ENCODE results near the gene WFIKKN1.
A peak's percentile ranks its signal among the peaks of the same experiment; 100 is the strongest.

Gene WFIKKN1

GRCh38 chr16:624526-625070 is 6.2 kb upstream of the WFIKKN1 start:
- H3K27me3 ChIP-seq (ENCODE audit: control insufficient read depth, insufficient read depth, low read length, poor library complexity, severe bottlenecking), result no peaks in the 10 kb centered on the region
- WGBS, 2 experiments, result 91 to 93% methylated on average over 10 of the region's 10 CpGs
- no peak overlapping the region for H3K27ac ChIP-seq (ENCODE audit: insufficient read depth, low read depth, low read length, poor library complexity, severe bottlenecking)
- H3K4me1 ChIP-seq (ENCODE audit: control insufficient read depth, insufficient read depth, low read length), result peaks cover 19% of the 10 kb centered on the region
- H3K36me3 ChIP-seq (ENCODE audit: control insufficient read depth, insufficient read depth, low read length), result peaks cover 9% of the 10 kb centered on the region
- no peaks in the 10 kb centered on the region for H3K9me3 ChIP-seq (ENCODE audit: control insufficient read depth, low read length)
- no peak overlapping the region for H3K4me3 ChIP-seq (ENCODE audit: insufficient read depth, low read depth, low read length)

- H3K36me3 ChIP-seq (ENCODE audit: control insufficient read depth, insufficient read depth, low read length), result peaks cover 9% of the 10 kb centered on the region
- no peak overlapping the region for H3K27ac ChIP-seq (ENCODE audit: insufficient read depth, low read depth, low read length, poor library complexity, severe bottlenecking)
- H3K9me3 ChIP-seq (ENCODE audit: control insufficient read depth, low read length), result no peaks in the 10 kb centered on the region
- WGBS, 2 experiments, result 92 to 93% methylated on average over 37 of the region's 37 CpGs
- peaks cover 27% of the 10 kb centered on the region for H3K4me1 ChIP-seq (ENCODE audit: control insufficient read depth, insufficient read depth, low read length)
- no peaks in the 10 kb centered on the region for H3K27me3 ChIP-seq (ENCODE audit: control insufficient read depth, insufficient read depth, low read length, poor library complexity, severe bottlenecking)
- H3K4me3 ChIP-seq (ENCODE audit: insufficient read depth, low read depth, low read length), result no peak overlapping the region
Observed at GRCh38 chr16:625117-625976, 5.4 kb upstream of the WFIKKN1 start.

GRCh38 chr16:625977-626765 is 4.6 kb upstream of the WFIKKN1 start:
- Histone ChIP-seq H3K9me3 (ENCODE audit: control insufficient read depth, low read length) (no peaks in the 10 kb centered on the region), H3K36me3 (ENCODE audit: control insufficient read depth, insufficient read depth, low read length) (peaks cover 9% of the 10 kb centered on the region), H3K27ac (ENCODE audit: insufficient read depth, low read depth, low read length, poor library complexity, severe bottlenecking) (no peak overlapping the region), H3K4me1 (ENCODE audit: control insufficient read depth, insufficient read depth, low read length) (peaks cover 29% of the 10 kb centered on the region), H3K4me3 (ENCODE audit: insufficient read depth, low read depth, low read length) (no peak overlapping the region), H3K27me3 (ENCODE audit: control insufficient read depth, insufficient read depth, low read length, poor library complexity, severe bottlenecking) (no peaks in the 10 kb centered on the region)
- 96% methylated on average over 35 of the region's 35 CpGs for WGBS, 2 experiments

- Histone ChIP-seq H3K9me3 (ENCODE audit: control insufficient read depth, low read length) (no peaks in the 10 kb centered on the region), H3K4me1 (ENCODE audit: control insufficient read depth, insufficient read depth, low read length) (peaks cover 30% of the 10 kb centered on the region), H3K27ac (ENCODE audit: insufficient read depth, low read depth, low read length, poor library complexity, severe bottlenecking) (no peak overlapping the region)
Observed at GRCh38 chr16:626787-627453, 3.9 kb upstream of the WFIKKN1 start.

GRCh38 chr16:627454-628239 is 3.1 kb upstream of the WFIKKN1 start:
- H3K27ac ChIP-seq (ENCODE audit: insufficient read depth, low read depth, low read length, poor library complexity, severe bottlenecking), result no peak overlapping the region
- H3K4me3 ChIP-seq (ENCODE audit: insufficient read depth, low read depth, low read length), result no peak overlapping the region
- no peaks in the 10 kb centered on the region for H3K9me3 ChIP-seq (ENCODE audit: control insufficient read depth, low read length)
- no peaks in the 10 kb centered on the region for H3K27me3 ChIP-seq (ENCODE audit: control insufficient read depth, insufficient read depth, low read length, poor library complexity, severe bottlenecking)
- peaks cover 36% of the 10 kb centered on the region for H3K4me1 ChIP-seq (ENCODE audit: control insufficient read depth, insufficient read depth, low read length)
- 93 to 94% methylated on average over 50 of the region's 50 CpGs for WGBS, 2 experiments
- peaks cover 9% of the 10 kb centered on the region for H3K36me3 ChIP-seq (ENCODE audit: control insufficient read depth, insufficient read depth, low read length)

More at GRCh38 chr16:626787-627453, 3.9 kb upstream of the WFIKKN1 start:
- no peaks in the 10 kb centered on the region for H3K27me3 ChIP-seq (ENCODE audit: control insufficient read depth, insufficient read depth, low read length, poor library complexity, severe bottlenecking)
- 91% methylated on average over 29 of the region's 29 CpGs for WGBS, 2 experiments
- H3K36me3 ChIP-seq (ENCODE audit: control insufficient read depth, insufficient read depth, low read length), result peaks cover 9% of the 10 kb centered on the region
- H3K4me3 ChIP-seq (ENCODE audit: insufficient read depth, low read depth, low read length), result no peak overlapping the region

- peaks cover 9% of the 10 kb centered on the region for H3K36me3 ChIP-seq (ENCODE audit: control insufficient read depth, insufficient read depth, low read length)
- 92 to 93% methylated on average over 33 of the region's 33 CpGs for WGBS, 2 experiments
- H3K4me1 ChIP-seq (ENCODE audit: control insufficient read depth, insufficient read depth, low read length), result peaks cover 36% of the 10 kb centered on the region
- H3K27me3 ChIP-seq (ENCODE audit: control insufficient read depth, insufficient read depth, low read length, poor library complexity, severe bottlenecking), result no peaks in the 10 kb centered on the region
- no peaks in the 10 kb centered on the region for H3K9me3 ChIP-seq (ENCODE audit: control insufficient read depth, low read length)
- H3K4me3 ChIP-seq (ENCODE audit: insufficient read depth, low read depth, low read length), result peak overlapping the region; percentile 16
- H3K27ac ChIP-seq (ENCODE audit: insufficient read depth, low read depth, low read length, poor library complexity, severe bottlenecking), result peak overlapping the region; percentile 97
Observed at GRCh38 chr16:628321-629061, 2.3 kb upstream of the WFIKKN1 start.

- H3K27me3 ChIP-seq (ENCODE audit: control insufficient read depth, insufficient read depth, low read length, poor library complexity, severe bottlenecking), result no peaks in the 10 kb centered on the region
- H3K9me3 ChIP-seq (ENCODE audit: control insufficient read depth, low read length), result no peaks in the 10 kb centered on the region
- H3K4me1 ChIP-seq (ENCODE audit: control insufficient read depth, insufficient read depth, low read length), result peaks cover 36% of the 10 kb centered on the region
- H3K27ac ChIP-seq (ENCODE audit: insufficient read depth, low read depth, low read length, poor library complexity, severe bottlenecking), result peak overlapping the region; percentile 97
- peaks cover 9% of the 10 kb centered on the region for H3K36me3 ChIP-seq (ENCODE audit: control insufficient read depth, insufficient read depth, low read length)
- peak overlapping the region; percentile 16 for H3K4me3 ChIP-seq (ENCODE audit: insufficient read depth, low read depth, low read length)
- 57 to 58% methylated on average over 29 of the region's 29 CpGs for WGBS, 2 experiments
Observed at GRCh38 chr16:629185-629832, 1.5 kb upstream of the WFIKKN1 start.

GRCh38 chr16:629833-630248 is 944 bp upstream of the WFIKKN1 start:
- Histone ChIP-seq H3K36me3 (ENCODE audit: control insufficient read depth, insufficient read depth, low read length) (peaks cover 9% of the 10 kb centered on the region), H3K4me1 (ENCODE audit: control insufficient read depth, insufficient read depth, low read length) (peaks cover 36% of the 10 kb centered on the region), H3K27me3 (ENCODE audit: control insufficient read depth, insufficient read depth, low read length, poor library complexity, severe bottlenecking) (no peaks in the 10 kb centered on the region), H3K4me3 (ENCODE audit: insufficient read depth, low read depth, low read length) (peak overlapping the region; percentile 58), H3K27ac (ENCODE audit: insufficient read depth, low read depth, low read length, poor library complexity, severe bottlenecking) (peak overlapping the region; percentile 97), H3K9me3 (ENCODE audit: control insufficient read depth, low read length) (no peaks in the 10 kb centered on the region)
- WGBS, 2 experiments, result 17 to 18% methylated on average over 11 of the region's 11 CpGs
